Mammary epithelial cell (primary cell): ENCODE measurements around the gene KRT71.

Source experiments
- EZH2 ChIP-seq: IDR thresholded peaks from 2 replicates; pipeline ENCODE4 v1.6.1; 2012; ENCODE audit warnings: low read length, inconsistent platforms, borderline replicate concordance
- TF ChIP-seq, protein P1 (sequence below), 2 donors: IDR thresholded peaks in 1 of 2; conservative IDR thresholded peaks in 1 of 2; 2 replicates each; pipeline ENCODE4 v1.5.1; 2011 to 2012; ENCODE audit warnings: inconsistent platforms in 2 of 2, low read length in 2 of 2, mild to moderate bottlenecking in 2 of 2, control low read depth in 1 of 2, low read depth in 1 of 2; ENCODE audit not compliant: insufficient read depth in 1 of 2; ENCODE audit errors: extremely low read depth in 1 of 2

DNA sequence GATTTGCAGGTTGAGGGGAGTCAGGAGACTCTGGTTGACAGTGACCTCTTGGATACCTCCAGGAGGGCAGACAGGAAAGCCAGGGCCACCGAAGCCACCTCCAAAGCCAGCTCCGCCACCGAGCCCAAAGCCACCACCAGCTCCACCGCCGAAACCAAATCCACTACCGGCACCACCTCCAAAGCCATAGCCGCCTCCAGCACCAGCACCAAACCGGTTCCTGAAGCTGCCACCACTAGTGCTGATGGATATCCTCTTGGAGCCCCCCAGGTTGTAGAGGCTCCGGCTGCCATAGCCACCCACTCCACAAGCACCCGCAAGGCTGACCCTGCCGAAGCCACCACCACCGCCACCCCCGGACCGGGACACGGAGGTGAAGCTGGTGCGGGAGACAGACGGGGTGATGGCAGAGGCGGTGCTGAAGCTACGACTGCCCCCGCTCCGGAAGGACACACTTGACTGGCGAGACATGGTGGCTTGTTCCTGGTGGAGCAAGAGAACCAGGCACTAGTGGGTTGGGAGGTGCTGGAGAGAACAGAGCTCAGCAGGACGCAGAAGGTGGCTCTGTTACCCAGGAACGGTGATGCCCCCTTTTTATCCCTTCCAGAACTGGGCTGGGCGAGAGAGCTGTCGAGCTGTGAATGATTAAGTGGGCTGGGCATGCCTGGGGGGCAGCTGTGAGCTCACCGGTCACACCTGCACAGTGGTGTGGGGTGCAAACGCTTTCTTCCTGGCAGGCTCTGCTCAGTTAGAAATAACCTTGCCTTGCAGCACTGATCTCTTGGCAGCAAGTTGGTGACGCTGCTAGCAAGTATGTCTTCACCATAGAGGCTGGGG lies 32.9 kb downstream of the KRT71 start, which contains the start of gene KRT5:
- TF ChIP-seq, protein P1, sequence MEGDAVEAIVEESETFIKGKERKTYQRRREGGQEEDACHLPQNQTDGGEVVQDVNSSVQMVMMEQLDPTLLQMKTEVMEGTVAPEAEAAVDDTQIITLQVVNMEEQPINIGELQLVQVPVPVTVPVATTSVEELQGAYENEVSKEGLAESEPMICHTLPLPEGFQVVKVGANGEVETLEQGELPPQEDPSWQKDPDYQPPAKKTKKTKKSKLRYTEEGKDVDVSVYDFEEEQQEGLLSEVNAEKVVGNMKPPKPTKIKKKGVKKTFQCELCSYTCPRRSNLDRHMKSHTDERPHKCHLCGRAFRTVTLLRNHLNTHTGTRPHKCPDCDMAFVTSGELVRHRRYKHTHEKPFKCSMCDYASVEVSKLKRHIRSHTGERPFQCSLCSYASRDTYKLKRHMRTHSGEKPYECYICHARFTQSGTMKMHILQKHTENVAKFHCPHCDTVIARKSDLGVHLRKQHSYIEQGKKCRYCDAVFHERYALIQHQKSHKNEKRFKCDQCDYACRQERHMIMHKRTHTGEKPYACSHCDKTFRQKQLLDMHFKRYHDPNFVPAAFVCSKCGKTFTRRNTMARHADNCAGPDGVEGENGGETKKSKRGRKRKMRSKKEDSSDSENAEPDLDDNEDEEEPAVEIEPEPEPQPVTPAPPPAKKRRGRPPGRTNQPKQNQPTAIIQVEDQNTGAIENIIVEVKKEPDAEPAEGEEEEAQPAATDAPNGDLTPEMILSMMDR (conservative IDR thresholded peaks at IDR 0.05 in 1 of 2, IDR thresholded peaks at IDR 0.05 in 1 of 2; ENCODE audit: extremely low read depth in 1 of 2, insufficient read depth in 1 of 2, low read depth in 1 of 2, low read length in 2 of 2): no peak
- TF ChIP-seq EZH2: no peak
